Esophagus muscularis mucosa (tissue), 4 donors: ENCODE results near the gene DMWD. TPM values are rescaled to one million over a fixed set of nuclear protein-coding genes. Genes with fewer than 3 reads are reported as not detected.
A peak's percentile ranks its signal among the peaks of the same experiment; 100 is the strongest.

ENCODE experiments used
- DNase-seq: peaks from one replicate; pipeline ENCODE4 v3.0.0-alpha.2; 2017; ENCODE audit errors: extremely low spot score
- H3K27ac ChIP-seq, 4 donors: fragments of 200-600 bp; sonication (generic); replicated peaks in 1 of 4; 1 replicate in 3 of 4; 2 replicates in 1 of 4; pipeline ENCODE4 v1.5.1; 2016 to 2019; ENCODE audit warnings: mild to moderate bottlenecking in 1 of 4
- H3K27me3 ChIP-seq, 4 donors: fragments of 200-600 bp; sonication (generic); one replicate each; pipeline versions ENCODE4 v1.5.1 to v1.6.0; 2016 to 2019
- H3K36me3 ChIP-seq, 4 donors: fragments of 200-600 bp; sonication (generic); one replicate each; pipeline ENCODE4 v1.5.1; 2016 to 2019
- H3K4me1 ChIP-seq, 4 donors: fragments of 200-600 bp; sonication (generic); one replicate each; pipeline ENCODE4 v1.5.1; 2016 to 2019
- H3K4me3 ChIP-seq, 4 donors: fragments of 200-600 bp; sonication (generic); 1 replicate in 2 of 4; 2 replicates in 2 of 4; pipeline ENCODE4 v1.5.1; 2016 to 2019; ENCODE audit warnings: mild to moderate bottlenecking in 4 of 4, moderate library complexity in 1 of 4
- H3K9me3 ChIP-seq, 4 donors: fragments of 200-600 bp; sonication (generic); 1 replicate in 3 of 4; 2 replicates in 1 of 4; pipeline ENCODE4 v1.5.1; 2016 to 2019
- EP300 ChIP-seq: sonication (generic); formaldehyde crosslinking; IDR thresholded peaks from one replicate; pipeline ENCODE4 v1.6.1; 2017; ENCODE audit warnings: antibody characterized with exemption
- POLR2A ChIP-seq: fragments of 450-650 bp; IDR thresholded peaks from one replicate; pipeline ENCODE4 v1.6.1; 2017; ENCODE audit warnings: antibody characterized with exemption, moderate library complexity, mild to moderate bottlenecking, low read depth
- POLR2AphosphoS5 ChIP-seq, 2 donors: sonication (generic); formaldehyde crosslinking; IDR thresholded peaks; one replicate each; pipeline ENCODE4 v1.6.1; 2017; ENCODE audit warnings: antibody characterized with exemption in 2 of 2
- WGBS: methylation state at CpG from one replicate; pipeline ENCODE4 v1.1.5; 2018; 5-methylcytosine and 5-hydroxymethylcytosine counted together
- intact Hi-C: fragments of 100-400 bp; cut with DNase I; formaldehyde crosslinking; loops from one replicate; pipeline ENCODE4 v1.15.1; 2023
- total RNA-seq, 4 donors: library from RNA; depleted of rRNA; stranded (reverse); fragments of >200 nt; gene quantifications; one replicate each; pipeline versions ENCODE4 v1.1.0 to v1.2.1, GENCODE V29; 2016
- TF ChIP-seq, protein P1 (sequence below), 3 experiments: fragments of 200-600 bp in 2 of 3; fragments of 450-650 bp in 1 of 3; sonication (generic) in 2 of 3; IDR thresholded peaks; one replicate each; pipeline ENCODE4 v1.5.1; 2017 to 2019; ENCODE audit warnings: antibody characterized with exemption in 3 of 3, mild to moderate bottlenecking in 2 of 3, moderate library complexity in 1 of 3

DMWD gene
- total RNA-seq, 4 donors from 2014 or later, result 56.0 to 88.7 (median 63.3) TPM

DNA sequence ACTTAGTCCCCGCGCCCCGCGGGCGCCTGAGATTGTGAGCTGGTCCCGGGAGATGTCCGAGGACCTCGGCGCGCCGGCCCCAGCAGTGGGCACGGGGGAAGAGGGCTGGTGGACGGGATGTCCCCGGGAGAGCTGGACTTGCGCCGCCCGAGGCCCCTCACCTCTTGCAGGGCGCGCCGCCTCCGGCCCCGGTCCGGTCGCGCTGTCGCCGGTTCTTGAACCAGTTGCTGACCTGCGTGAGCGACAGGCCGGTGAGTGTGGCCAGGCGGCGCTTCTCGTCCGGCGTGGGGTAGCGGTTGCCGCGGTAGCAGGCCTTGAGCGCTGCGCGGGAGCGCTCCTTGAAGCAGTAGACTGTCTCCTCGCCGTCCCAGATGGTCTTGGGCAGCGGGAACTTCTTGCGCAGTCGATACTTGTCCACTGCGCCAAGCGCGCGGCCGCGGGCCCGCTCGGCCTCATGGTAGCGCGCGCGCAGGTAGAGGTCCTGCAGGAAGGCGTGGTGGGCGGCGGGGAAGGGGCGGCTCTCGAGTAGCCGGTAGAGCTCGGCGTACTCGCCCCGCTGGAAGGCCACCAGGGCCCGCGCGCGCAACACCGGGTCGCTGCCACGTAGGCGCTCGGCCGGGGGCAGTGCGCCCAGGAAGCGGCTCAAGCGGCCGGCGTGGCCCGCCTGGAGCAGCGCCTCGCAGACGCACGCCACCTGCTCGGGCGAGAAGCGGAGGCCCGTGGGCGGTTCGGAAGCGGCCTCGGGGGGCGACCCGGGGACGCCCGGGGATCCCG is 24.6 kb downstream of the DMWD start:
- H3K4me1 ChIP-seq, result peaks cover 48 to 85% (median 76%) of the 10 kb centered on the region in 4 donors
- intact Hi-C loops, result loop anchor here (2.0 kb wide), 2 partner anchors 49 to 75 kb away; partner anchors contain the start of gene QPCTL
- peak overlapping the region; percentile 87 to 98 (median 92) for H3K4me3 ChIP-seq
- H3K27me3 ChIP-seq, result no peaks in the 10 kb centered on the region
- peaks cover 0 to 22% (median 11%) of the 10 kb centered on the region in 4 donors for H3K36me3 ChIP-seq
- DNase-seq, result no peak
- peak overlapping the region; percentile 91 to 98 (median 97) for H3K27ac ChIP-seq
- TF ChIP-seq, protein P1, sequence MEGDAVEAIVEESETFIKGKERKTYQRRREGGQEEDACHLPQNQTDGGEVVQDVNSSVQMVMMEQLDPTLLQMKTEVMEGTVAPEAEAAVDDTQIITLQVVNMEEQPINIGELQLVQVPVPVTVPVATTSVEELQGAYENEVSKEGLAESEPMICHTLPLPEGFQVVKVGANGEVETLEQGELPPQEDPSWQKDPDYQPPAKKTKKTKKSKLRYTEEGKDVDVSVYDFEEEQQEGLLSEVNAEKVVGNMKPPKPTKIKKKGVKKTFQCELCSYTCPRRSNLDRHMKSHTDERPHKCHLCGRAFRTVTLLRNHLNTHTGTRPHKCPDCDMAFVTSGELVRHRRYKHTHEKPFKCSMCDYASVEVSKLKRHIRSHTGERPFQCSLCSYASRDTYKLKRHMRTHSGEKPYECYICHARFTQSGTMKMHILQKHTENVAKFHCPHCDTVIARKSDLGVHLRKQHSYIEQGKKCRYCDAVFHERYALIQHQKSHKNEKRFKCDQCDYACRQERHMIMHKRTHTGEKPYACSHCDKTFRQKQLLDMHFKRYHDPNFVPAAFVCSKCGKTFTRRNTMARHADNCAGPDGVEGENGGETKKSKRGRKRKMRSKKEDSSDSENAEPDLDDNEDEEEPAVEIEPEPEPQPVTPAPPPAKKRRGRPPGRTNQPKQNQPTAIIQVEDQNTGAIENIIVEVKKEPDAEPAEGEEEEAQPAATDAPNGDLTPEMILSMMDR (IDR thresholded peaks at IDR 0.05), result peak in 1 of 3 experiments; percentile 4
- peak; percentile 63 to 74 for TF ChIP-seq POLR2AphosphoS5 (IDR thresholded peaks at IDR 0.05)
- no peak for TF ChIP-seq EP300
- TF ChIP-seq POLR2A, result no peak
- no peaks in the 10 kb centered on the region for H3K9me3 ChIP-seq
- 3% methylated on average over 8 of the region's 102 CpGs for WGBS

DNA sequence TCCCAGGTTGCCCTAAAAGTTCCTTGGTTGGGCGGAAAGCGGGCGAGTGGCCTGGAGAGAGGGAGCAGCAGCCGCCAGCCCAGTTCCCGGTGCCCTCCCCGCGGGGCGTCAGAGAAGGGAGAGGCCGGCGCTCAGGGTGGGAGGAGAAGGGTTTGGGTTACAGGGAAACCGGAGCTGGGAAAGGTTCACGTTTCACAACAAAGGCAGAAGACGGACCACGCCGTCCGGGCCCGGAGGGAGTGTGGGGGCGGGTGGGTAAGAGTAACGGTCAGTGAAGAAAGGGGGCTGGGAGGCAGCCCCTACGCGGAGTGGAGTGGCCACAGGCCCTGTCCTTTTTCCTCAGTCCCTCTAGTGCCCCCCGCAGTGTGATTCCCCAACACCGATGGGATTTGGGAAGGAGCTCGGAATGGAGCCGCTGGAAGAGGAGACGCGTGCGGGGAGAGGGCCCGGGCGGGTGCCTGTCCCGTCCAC is 25.2 kb downstream of the DMWD start:
- no peaks in the 10 kb centered on the region for H3K27me3 ChIP-seq
- H3K27ac ChIP-seq, result peak overlapping the region; percentile 91 to 98 (median 97)
- DNase-seq, result no peak
- peaks cover 0 to 16% (median 8%) of the 10 kb centered on the region in 4 donors for H3K36me3 ChIP-seq
- WGBS, result 5% methylated on average over 18 of the region's 31 CpGs
- TF ChIP-seq POLR2A (peak; percentile 66), POLR2AphosphoS5 (IDR thresholded peaks at IDR 0.05) (peak; percentile 84 to 95), EP300 (no peak)
- intact Hi-C loops, result loop anchor here (2.0 kb wide), 2 partner anchors 49 to 75 kb away; partner anchors contain the start of gene QPCTL
- H3K4me1 ChIP-seq, result peaks cover 48 to 84% (median 75%) of the 10 kb centered on the region in 4 donors
- H3K4me3 ChIP-seq, result peak overlapping the region; percentile 87 to 98 (median 92)
- no peaks in the 10 kb centered on the region for H3K9me3 ChIP-seq

DNA sequence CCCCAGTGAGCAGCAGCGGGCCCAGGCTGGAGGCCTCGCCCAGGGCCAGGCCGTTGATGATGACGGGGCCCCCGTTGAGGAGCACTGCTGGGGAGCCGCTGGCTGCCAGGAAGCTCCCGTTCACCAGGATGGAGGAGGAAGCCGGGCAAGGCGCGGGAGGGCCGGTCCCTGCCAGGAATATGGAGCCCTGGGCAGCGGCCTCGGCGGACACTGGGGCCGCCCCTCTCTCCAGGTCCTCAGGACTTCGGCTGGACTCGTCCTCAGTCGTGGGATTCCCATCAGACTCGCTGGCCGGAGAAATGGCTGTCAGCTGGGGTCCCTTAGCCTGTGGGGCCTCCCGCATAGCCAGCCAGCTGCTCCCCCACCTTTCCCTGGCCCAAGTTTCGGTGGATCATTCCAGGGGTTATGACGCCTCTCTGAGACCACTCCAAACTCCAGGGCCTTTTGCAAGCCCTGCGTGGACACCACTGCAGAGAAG is 25.7 kb downstream of the DMWD start:
- Histone ChIP-seq H3K9me3 (no peaks in the 10 kb centered on the region), H3K4me1 (peaks cover 48 to 79% (median 70%) of the 10 kb centered on the region in 4 donors), H3K27me3 (no peaks in the 10 kb centered on the region), H3K36me3 (peaks cover 0 to 13% (median 5%) of the 10 kb centered on the region in 4 donors), H3K27ac (peak overlapping the region; percentile 91 to 98 (median 97)), H3K4me3 (peak overlapping the region; percentile 87 to 98 (median 92))
- intact Hi-C loops, result loop anchor here (2.0 kb wide), 2 partner anchors 48 to 74 kb away; partner anchors contain the start of gene QPCTL
- 34% methylated on average over 3 of the region's 24 CpGs for WGBS
- DNase-seq, result no peak
- TF ChIP-seq, protein P1 (IDR thresholded peaks at IDR 0.05), result no peak
- TF ChIP-seq POLR2A (no peak), EP300 (no peak), POLR2AphosphoS5 (IDR thresholded peaks at IDR 0.05) (no peak)

DNA sequence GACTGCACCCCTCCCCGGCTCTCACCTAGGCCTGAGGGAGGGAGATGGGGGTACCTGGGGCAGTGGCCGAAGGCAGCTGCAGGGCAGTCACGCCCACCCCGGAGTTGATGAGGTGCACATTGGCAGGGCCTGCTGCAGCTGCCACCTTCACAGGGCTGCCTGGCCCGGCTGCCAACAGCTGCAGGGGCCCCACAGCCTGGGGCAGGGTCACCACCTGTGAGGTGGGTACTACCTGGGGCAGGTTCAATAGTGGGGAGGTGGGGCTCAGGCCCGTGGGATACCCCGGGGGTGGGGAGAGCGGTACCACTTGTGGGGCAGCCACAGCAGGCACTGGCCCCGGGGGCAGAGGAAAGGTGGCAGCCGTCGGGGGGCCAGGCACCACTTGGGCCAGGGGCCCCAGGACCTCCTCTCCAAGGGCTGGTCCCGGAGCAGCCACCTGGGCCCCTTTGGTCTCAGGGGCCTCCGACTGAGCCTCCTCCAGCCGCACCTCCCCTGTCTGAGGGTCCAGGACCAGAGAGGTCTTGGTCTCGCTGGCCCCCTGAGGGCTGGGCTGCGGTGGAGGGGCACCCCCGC is 26.3 kb downstream of the DMWD start:
- H3K27ac ChIP-seq, result peak overlapping the region; percentile 91 to 98 (median 97)
- H3K4me3 ChIP-seq, result peak overlapping the region; percentile 87 to 98 (median 92)
- H3K4me1 ChIP-seq, result peaks cover 45 to 74% (median 66%) of the 10 kb centered on the region in 4 donors
- H3K9me3 ChIP-seq, result no peaks in the 10 kb centered on the region
- intact Hi-C loops, result loop anchor here (2.0 kb wide), 2 partner anchors 48 to 74 kb away; partner anchors contain the start of gene QPCTL
- DNase-seq, result no peak
- WGBS, result 60% methylated on average over 1 of the region's 17 CpGs
- peaks cover 0 to 10% (median 3%) of the 10 kb centered on the region in 4 donors for H3K36me3 ChIP-seq
- TF ChIP-seq, protein P1 (IDR thresholded peaks at IDR 0.05), result no peak
- TF ChIP-seq EP300 (no peak), POLR2A (no peak), POLR2AphosphoS5 (IDR thresholded peaks at IDR 0.05) (no peak)
- H3K27me3 ChIP-seq, result no peaks in the 10 kb centered on the region
